IMR-90 (cell line): Measurements from ENCODE around the gene ZCCHC24. TPM values are rescaled to one million over a fixed set of nuclear protein-coding genes. Genes with fewer than 3 reads are reported as not detected.

Source experiments
- ATAC-seq: fragments of 200-7000 bp; cut with Tn5 transposase; 2 replicates; pipeline ENCODE4 v1.9.1; 2020; ENCODE audit warnings: low read depth, mild to moderate bottlenecking, moderate library complexity
- BruUV-seq: library from RNA; stranded (reverse); fragments of 400-500 nt; replicated peaks from 2 replicates; lab custom pipeline; 2021; lab: Mats Ljungman, UMichigan
- CTCF ChIA-PET: fragments of 300-600 bp; formaldehyde crosslinking; extraction: SDS; loops from one replicate; lab custom pipeline; 2021; ENCODE audit warnings: antibody characterized with exemption; lab: Yijun Ruan, JAX
- POLR2A ChIA-PET: fragments of 300-600 bp; sonication (Branson Sonifier 250); formaldehyde crosslinking; loops from one replicate; lab custom pipeline; 2022; ENCODE audit warnings: antibody characterized with exemption; ENCODE audit not compliant: unreplicated experiment; lab: Charles Lee
- DNase-seq: peaks from one replicate; pipeline ENCODE4 v3.0.0; 2013
- H2AFZ ChIP-seq: replicated peaks from 2 replicates; pipeline ENCODE3; 2013; ENCODE audit warnings: low read length, mild to moderate bottlenecking; ENCODE audit not compliant: poor library complexity
- H2AK5ac ChIP-seq: 2 replicates; pipeline ENCODE4 v1.6.1; 2013; ENCODE audit warnings: low read depth, low read length, inconsistent platforms
- H2AK9ac ChIP-seq: replicated peaks from 2 replicates; pipeline ENCODE3; 2013; ENCODE audit warnings: mild to moderate bottlenecking, low read depth, low read length, moderate library complexity; ENCODE audit not compliant: poor library complexity
- H2BK120ac ChIP-seq: 2 replicates; pipeline ENCODE4 v1.6.1; 2013; ENCODE audit warnings: low read depth, low read length, inconsistent platforms
- H2BK15ac ChIP-seq: 3 replicates; pipeline ENCODE4 v1.6.1; 2013; ENCODE audit warnings: low read depth, low read length, inconsistent platforms
- H2BK20ac ChIP-seq: 2 replicates; pipeline ENCODE4 v1.6.1; 2013; ENCODE audit warnings: low read depth, mild to moderate bottlenecking, inconsistent platforms, low read length, moderate library complexity
- H2BK5ac ChIP-seq: 2 replicates; pipeline ENCODE4 v1.6.1; 2013; ENCODE audit warnings: mild to moderate bottlenecking, low read depth, low read length, inconsistent platforms; ENCODE audit not compliant: poor library complexity, severe bottlenecking
- H3K14ac ChIP-seq: replicated peaks from 2 replicates; pipeline ENCODE4 v1.6.1; 2013; ENCODE audit warnings: low read depth, low read length, inconsistent platforms
- H3K18ac ChIP-seq: 2 replicates; pipeline ENCODE4 v1.6.1; 2013; ENCODE audit warnings: low read depth, low read length, control low read depth
- H3K23ac ChIP-seq: 2 replicates; pipeline ENCODE4 v1.6.1; 2013; ENCODE audit warnings: low read depth, low read length, inconsistent platforms
- H3K27ac ChIP-seq: 2 replicates; pipeline ENCODE4 v1.5.1; 2013; ENCODE audit warnings: mild to moderate bottlenecking, control low read depth, low read length; ENCODE audit not compliant: insufficient read depth
- H3K27me3 ChIP-seq: 2 replicates; pipeline ENCODE4 v1.6.1; 2013; ENCODE audit warnings: low read length; ENCODE audit not compliant: control insufficient read depth, insufficient read depth
- H3K36me3 ChIP-seq: 2 replicates; pipeline ENCODE4 v1.6.1; 2013; ENCODE audit warnings: low read length, mixed read lengths; ENCODE audit not compliant: control insufficient read depth, insufficient read depth
- H3K4ac ChIP-seq: 2 replicates; pipeline ENCODE4 v1.6.1; 2013; ENCODE audit warnings: low read depth, low read length, inconsistent platforms
- H3K4me1 ChIP-seq: 2 replicates; pipeline ENCODE4 v1.6.1; 2013; ENCODE audit warnings: low read length, mixed read lengths; ENCODE audit not compliant: control insufficient read depth, insufficient read depth
- H3K4me2 ChIP-seq: 2 replicates; pipeline ENCODE4 v1.6.1; 2013; ENCODE audit warnings: low read depth, mild to moderate bottlenecking, control low read depth, low read length, moderate library complexity
- H3K4me3 ChIP-seq: 2 replicates; pipeline ENCODE4 v1.5.1; 2013; ENCODE audit warnings: low read depth, mild to moderate bottlenecking, control low read depth, low read length, moderate library complexity; ENCODE audit not compliant: insufficient read depth
- H3K56ac ChIP-seq: 2 replicates; pipeline ENCODE4 v1.6.1; 2013; ENCODE audit warnings: low read length, inconsistent platforms; ENCODE audit not compliant: insufficient read depth; ENCODE audit errors: extremely low read depth
- H3K79me1 ChIP-seq, 2 experiments: 2 replicates each; pipeline ENCODE4 v1.6.1; 2013; ENCODE audit warnings: low read length in 2 of 2, inconsistent platforms in 1 of 2, low read depth in 1 of 2
- H3K9ac ChIP-seq: 2 replicates; pipeline ENCODE4 v1.6.1; 2013; ENCODE audit warnings: low read depth, low read length, control low read depth
- H3K9me1 ChIP-seq: 2 replicates; pipeline ENCODE4 v1.6.1; 2013; ENCODE audit warnings: low read length, inconsistent platforms; ENCODE audit not compliant: insufficient read depth
- H3K9me3 ChIP-seq: 2 replicates; pipeline ENCODE4 v1.6.1; 2013; ENCODE audit warnings: low read length; ENCODE audit not compliant: control insufficient read depth, insufficient read depth
- H4K20me1 ChIP-seq: 2 replicates; pipeline ENCODE4 v1.6.1; 2013; ENCODE audit warnings: low read length, inconsistent platforms; ENCODE audit not compliant: insufficient read depth
- H4K5ac ChIP-seq: 2 replicates; pipeline ENCODE4 v1.6.1; 2013; ENCODE audit warnings: mild to moderate bottlenecking, low read depth, low read length, control low read depth
- H4K8ac ChIP-seq, 2 experiments: 2 replicates each; pipeline ENCODE4 v1.6.1; 2013; ENCODE audit warnings: low read depth in 2 of 2, low read length in 2 of 2, control low read depth in 1 of 2, inconsistent platforms in 1 of 2
- H4K91ac ChIP-seq: 2 replicates; pipeline ENCODE4 v1.6.1; 2013; ENCODE audit warnings: low read depth, low read length, inconsistent platforms; ENCODE audit not compliant: insufficient read depth
- CTCF ChIP-seq: conservative IDR thresholded peaks from 2 replicates; pipeline ENCODE4 v1.5.1; 2012; ENCODE audit warnings: mild to moderate bottlenecking, low read depth, low read length, improper control_type of control experiment
- ELK1 ChIP-seq: fragments of 150-350 bp; IDR thresholded peaks from 2 replicates; pipeline ENCODE4 v1.6.1; 2016; ENCODE audit warnings: low read depth, mild to moderate bottlenecking, low read length, moderate library complexity, borderline replicate concordance
- MAFK ChIP-seq: IDR thresholded peaks from 2 replicates; pipeline ENCODE4 v1.6.1; 2012; ENCODE audit warnings: low read depth, low read length, improper control_type of control experiment
- POLR2A ChIP-seq: IDR thresholded peaks from 2 replicates; pipeline ENCODE4 v1.6.1; 2012; ENCODE audit warnings: mild to moderate bottlenecking, low read depth, low read length
- RAD21 ChIP-seq: IDR thresholded peaks from 2 replicates; pipeline ENCODE4 v1.6.1; 2012; ENCODE audit warnings: low read length, improper control_type of control experiment
- RCOR1 ChIP-seq: IDR thresholded peaks from 2 replicates; pipeline ENCODE4 v1.6.1; 2012; ENCODE audit warnings: mild to moderate bottlenecking, low read length, improper control_type of control experiment; ENCODE audit not compliant: insufficient replicate concordance
- WGBS, 2 experiments: methylation state at CpG; one replicate each; pipeline versions ENCODE4 v1.1.5 to v1.1.7; 2013; ENCODE audit warnings: missing lambda C conversion rate in 2 of 2; ENCODE audit not compliant: insufficient read length in 1 of 2; ENCODE audit errors: extremely low coverage in 2 of 2; 5-methylcytosine and 5-hydroxymethylcytosine counted together
- dilution Hi-C: fragments of 300-500 bp; cut with HindIII; formaldehyde crosslinking; loops from one replicate; pipeline ENCODE4 v1.14.3; 2018; ENCODE audit warnings: low sequenced_read_pairs; ENCODE audit not compliant: unreplicated experiment
- in situ Hi-C: fragments of 300-500 bp; cut with MboI; formaldehyde crosslinking; loops from 3 replicates; pipeline ENCODE4 v1.14.3; 2019; ENCODE audit warnings: low sequenced_read_pairs, inconsistent platforms, mixed read lengths
- intact Hi-C: fragments of 100-400 bp; cut with micrococcal nuclease; formaldehyde crosslinking; loops from 2 replicates; pipeline ENCODE4 v1.10.0; 2022
- polyA plus RNA-seq, 3 experiments: library from polyadenylated mRNA; depleted of rRNA; stranded (reverse); fragments of >200 nt; gene quantifications; 2 replicates each; pipeline ENCODE4 v1.2.3, GENCODE V29; 2012; ENCODE audit warnings: low replicate concordance in 1 of 3
- total RNA-seq: library from RNA; depleted of rRNA; stranded (reverse); fragments of >200 nt; gene quantifications from 2 replicates; pipeline ENCODE4 v1.2.3, GENCODE V29; 2012

The ZCCHC24 gene
- total and polyA plus RNA-seq, 2 of the 4 experiments (the other 2 are of a cell fraction), result 15.1 to 25.9 TPM

GRCh38 chr10:79451046-79451699 lies 5.7 kb upstream of the ZCCHC24 start:
- Histone ChIP-seq H4K8ac (peak overlapping the region in 1 of 2 experiments; percentile 86; a peak in 1 of 4 replicates), H2AK5ac (peak overlapping the region; percentile 84; the same call in 1 of the 2 replicates), H3K27ac (peak overlapping the region; percentile 77; the same call in 1 of the 2 replicates), H3K9ac (no peak overlapping the region), H3K4me1 (peaks cover 36% of the 10 kb centered on the region), H3K27me3 (no peaks in the 10 kb centered on the region), H3K56ac (no peak overlapping the region), H3K4me2 (no peak overlapping the region), H3K18ac (peak overlapping the region; percentile 77), H3K9me3 (no peaks in the 10 kb centered on the region), H3K9me1 (peaks cover 26% of the 10 kb centered on the region), H2BK5ac (peak overlapping the region; percentile 80), H4K5ac (no peak overlapping the region; the same call in 1 of the 2 replicates), H3K79me1 (peaks cover 4 to 6% of the 10 kb centered on the region in 2 experiments; a peak in 3 of 4 replicates), H3K14ac (peak overlapping the region; percentile 32; the same call in 1 of the 2 replicates), H2BK20ac (peak overlapping the region; percentile 63; the same call in 1 of the 2 replicates), H3K36me3 (no peaks in the 10 kb centered on the region), H4K91ac (peak overlapping the region; percentile 54), H2BK120ac (no peak overlapping the region), H2AFZ (no peak overlapping the region), H2AK9ac (no peak overlapping the region), H3K4ac (peak overlapping the region; percentile 41), H3K4me3 (no peak overlapping the region), H2BK15ac (peak overlapping the region; percentile 61; the same call in 1 of the 3 replicates), H4K20me1 (no peaks in the 10 kb centered on the region), H3K23ac (no peak overlapping the region; the same call in 1 of the 2 replicates)
- no peak for TF ChIP-seq POLR2A
- TF ChIP-seq ELK1, result no peak
- TF ChIP-seq MAFK, result no peak
- TF ChIP-seq RCOR1, result no peak
- TF ChIP-seq RAD21, result no peak
- no peak for TF ChIP-seq CTCF
- ATAC-seq (no peak), DNase-seq (no peak)
- intact Hi-C loops (no loop called here), in situ Hi-C loops (no loop called here), dilution Hi-C loops (no loop called here)
- BruUV-seq, result no TSS peak
- WGBS, 2 experiments, result 94% methylated on average over 11 of the region's 14 CpGs; no CpG with 5 or more reads in 1 of the 2 experiments
- ChIA-PET POLR2A (no interaction called here), CTCF (interaction anchor here (1.6 kb wide), 1 partner anchor 16 kb away, joined by 7 read pairs; no protein-coding TSS in a partner anchor)
